Aorta (tissue), 5 donors: ENCODE data around the gene APOL3. TPM values are rescaled to one million over a fixed set of nuclear protein-coding genes. Genes with fewer than 3 reads are reported as not detected.
"Not testable (repeated sequence)": the region's sequence is repeated elsewhere in the genome, so short reads cannot be mapped to it uniquely, and the experiment has no call there.

ENCODE experiments used
- ATAC-seq: fragments of 200-7000 bp; cut with Tn5 transposase; one replicate; pipeline ENCODE4 v1.9.1; 2022; ENCODE audit warnings: moderate library complexity; ENCODE audit not compliant: low FRiP score
- DNase-seq, 2 donors: peaks; one replicate each; pipeline ENCODE4 v3.0.0-alpha.2; 2020
- H3K27ac ChIP-seq, 2 donors: one replicate each; pipeline ENCODE4 v1.5.1; 2013; ENCODE audit warnings: low read length in 2 of 2, mild to moderate bottlenecking in 2 of 2, moderate library complexity in 2 of 2, control low read depth in 1 of 2, inconsistent platforms in 1 of 2, low read depth in 1 of 2
- H3K27me3 ChIP-seq, 2 donors: one replicate each; pipeline ENCODE4 v1.6.1; 2013; ENCODE audit warnings: control low read depth in 1 of 2, low read length in 1 of 2, mild to moderate bottlenecking in 1 of 2, moderate library complexity in 1 of 2; ENCODE audit not compliant: insufficient read depth in 2 of 2, control insufficient read depth in 1 of 2
- H3K36me3 ChIP-seq, 2 donors: one replicate each; pipeline ENCODE4 v1.6.1; 2013; ENCODE audit warnings: control low read depth in 1 of 2, low read length in 1 of 2, mild to moderate bottlenecking in 1 of 2; ENCODE audit not compliant: insufficient read depth in 2 of 2, control insufficient read depth in 1 of 2
- H3K4me1 ChIP-seq, 2 donors: one replicate each; pipeline ENCODE4 v1.6.1; 2013; ENCODE audit warnings: low read length in 2 of 2, control low read depth in 1 of 2, mild to moderate bottlenecking in 1 of 2, moderate library complexity in 1 of 2; ENCODE audit not compliant: insufficient read depth in 2 of 2, control insufficient read depth in 1 of 2
- H3K4me3 ChIP-seq, 2 donors: one replicate each; pipeline ENCODE4 v1.5.1; 2013; ENCODE audit warnings: low read length in 2 of 2, control low read depth in 1 of 2, mild to moderate bottlenecking in 1 of 2
- H3K9me3 ChIP-seq: one replicate; pipeline ENCODE4 v1.6.1; 2013; ENCODE audit warnings: mild to moderate bottlenecking, low read length; ENCODE audit not compliant: control insufficient read depth
- WGBS, 2 donors: extraction: QIAGEN DNeasy Blood & Tissue Kit; methylation state at CpG; one replicate each; pipeline ENCODE4 v1.1.7; 2013; 5-methylcytosine and 5-hydroxymethylcytosine counted together
- intact Hi-C, 2 donors: fragments of 100-400 bp; cut with DNase I; formaldehyde crosslinking; loops; one replicate each; pipeline versions ENCODE4 v1.14.2 to v1.15.0; 2022
- polyA plus RNA-seq, 2 donors: library from polyadenylated mRNA; stranded (reverse); fragments of 200-250 nt; gene quantifications; one replicate each; pipeline ENCODE4 v1.2.3, GENCODE V29; 2013
- total RNA-seq, 2 donors: library from RNA; stranded (reverse); fragmentation: NEBNext Ultra II Directional; extraction: Animal tissue kit (Norgen Biotek cat#: 25700); gene quantifications; one replicate each; pipeline ENCODE4 v1.2.1, GENCODE V29; 2021
- donor health status: healthy with polysubstance abuse.
- donor health status: Bipolar disorder and iron deficiency.
- donor health status: DM: no; HTN: no; CAD: no.
- donor health status: DM: no; HTN: no; CAD: no.
- donor health status: DM: yes; HTN: yes; CAD: no.

Gene APOL3
- total and polyA plus RNA-seq, 4 donors = 40.2 to 113 (median 63.3) TPM

DNA sequence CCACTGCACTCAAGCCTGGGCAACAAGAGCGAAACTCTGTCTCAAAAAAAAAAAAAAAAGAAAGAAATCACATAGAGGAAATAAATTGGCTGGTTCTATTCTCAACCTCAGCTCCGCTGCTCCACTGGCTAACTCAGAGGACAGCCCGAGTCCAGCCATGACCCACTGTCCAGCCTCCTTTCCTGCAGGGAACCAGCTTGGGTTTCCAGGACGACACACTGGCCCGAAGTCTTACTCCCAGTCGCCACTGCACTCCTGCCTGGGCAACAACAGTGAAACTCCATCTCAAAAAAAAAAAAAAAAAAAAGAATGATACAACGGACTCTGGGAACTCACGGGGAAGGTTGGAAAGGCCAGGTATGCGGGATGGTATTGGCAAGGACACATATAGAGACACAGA is 31.5 kb downstream of the APOL3 start:
- Histone ChIP-seq H3K36me3 (no peaks in the 10 kb centered on the region), H3K27me3 (no peaks in the 10 kb centered on the region), H3K4me1 (no peaks in the 10 kb centered on the region), H3K27ac (no peak overlapping the region), H3K9me3 (no peaks in the 10 kb centered on the region), H3K4me3 (no peak overlapping the region)
- WGBS, 2 donors = 95 to 96% methylated on average over 9 of the region's 9 CpGs
- DNase-seq (peak in 1 of 2 donors; percentile 19), ATAC-seq (no peak)
- intact Hi-C loops = loop anchor here (10.0 kb wide), 2 partner anchors 64 to 694 kb away; no protein-coding TSS in a partner anchor

DNA sequence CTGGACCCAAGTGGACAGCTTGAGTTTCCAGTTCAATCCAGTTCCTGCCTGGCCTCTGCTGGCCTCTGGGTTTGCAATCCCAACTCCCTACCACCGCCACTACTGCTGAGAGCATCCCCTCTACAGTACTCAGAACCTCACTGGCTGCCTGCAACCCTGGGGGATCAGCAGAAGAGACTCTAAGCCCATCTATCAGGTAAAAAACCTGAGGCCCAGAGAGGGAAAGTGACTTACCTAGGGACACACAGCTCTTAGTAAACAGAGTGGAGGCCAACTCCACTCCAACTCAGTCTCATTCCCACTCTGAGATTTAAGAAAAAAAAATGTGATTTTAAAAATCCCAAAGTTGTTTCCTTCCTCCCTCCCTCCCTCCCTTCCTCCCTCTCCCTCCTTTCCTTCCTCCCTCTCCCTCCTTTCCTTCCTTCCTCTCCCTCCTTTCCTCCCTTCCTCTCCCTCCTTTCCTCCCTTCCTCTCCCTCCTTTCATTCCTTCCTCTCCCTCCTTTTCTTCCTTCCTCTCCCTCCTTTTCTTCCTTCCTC is 34.5 kb downstream of the APOL3 start:
- H3K4me1 ChIP-seq = no peaks in the 10 kb centered on the region
- intact Hi-C loops = loop anchor here (2.0 to 10.0 kb wide), 3 partner anchors 61 to 691 kb away; no protein-coding TSS in a partner anchor
- H3K4me3 ChIP-seq = no peak overlapping the region
- DNase-seq (peak in 1 of 2 donors; percentile 16), ATAC-seq (no peak)
- H3K36me3 ChIP-seq = no peaks in the 10 kb centered on the region
- no peaks in the 10 kb centered on the region for H3K27me3 ChIP-seq
- H3K9me3 ChIP-seq = no peaks in the 10 kb centered on the region
- no peak overlapping the region for H3K27ac ChIP-seq
- 95% methylated on average over 1 of the region's 1 CpG for WGBS, 2 donors

DNA sequence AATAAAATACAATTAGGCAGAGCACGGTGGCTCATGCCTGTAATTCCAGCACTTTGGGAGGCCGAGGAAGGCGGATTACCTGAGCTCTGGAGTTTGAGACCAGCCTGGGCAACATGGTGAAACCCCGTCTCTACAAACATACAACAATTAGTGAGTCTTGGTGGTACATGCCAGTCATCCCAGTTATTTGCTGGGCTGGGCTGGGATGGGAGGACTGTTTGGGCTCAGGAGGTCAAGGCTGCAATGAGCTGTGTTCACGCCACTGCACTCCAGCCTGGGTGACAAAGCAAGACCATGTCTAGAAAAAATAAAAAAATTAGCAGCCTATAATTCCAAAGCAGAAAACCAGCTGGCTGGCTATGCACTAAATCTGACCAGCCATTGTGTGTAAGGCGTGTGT is 35.1 kb downstream of the APOL3 start:
- WGBS, 2 donors = 87 to 94% methylated on average over 6 of the region's 6 CpGs
- H3K4me1 ChIP-seq = no peaks in the 10 kb centered on the region
- H3K4me3 ChIP-seq = no peak overlapping the region
- DNase-seq (peak in 1 of 2 donors; percentile 28), ATAC-seq (no peak)
- H3K9me3 ChIP-seq = no peaks in the 10 kb centered on the region
- intact Hi-C loops = loop anchor here (2.0 to 10.0 kb wide), 3 partner anchors 61 to 691 kb away; no protein-coding TSS in a partner anchor
- H3K27ac ChIP-seq = no peak overlapping the region
- no peaks in the 10 kb centered on the region for H3K27me3 ChIP-seq
- H3K36me3 ChIP-seq = no peaks in the 10 kb centered on the region

DNA sequence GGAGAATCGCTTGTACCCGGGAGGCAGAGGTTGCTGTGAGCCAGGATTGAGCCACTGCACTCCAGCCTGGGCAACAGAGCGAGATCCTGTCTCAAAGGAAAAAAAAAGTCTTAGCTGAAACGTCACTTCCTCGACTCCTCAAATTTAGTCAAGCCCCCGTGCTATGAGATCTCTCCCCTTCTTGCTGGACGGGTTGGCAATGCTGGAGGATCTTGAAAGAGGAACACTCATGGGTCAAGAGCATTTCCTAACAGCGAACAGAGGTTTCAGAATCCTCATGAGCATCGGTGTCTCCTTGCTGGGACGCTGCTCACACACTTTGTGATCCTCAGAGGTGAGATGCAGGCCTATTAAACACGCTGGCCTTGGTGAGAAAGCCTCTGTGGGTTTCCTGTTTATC is 35.9 kb downstream of the APOL3 start:
- H3K4me3 ChIP-seq = no peak overlapping the region
- H3K36me3 ChIP-seq = no peaks in the 10 kb centered on the region
- no peak overlapping the region for H3K27ac ChIP-seq
- intact Hi-C loops = loop anchor here (1.0 to 10.0 kb wide), 6 partner anchors 58 to 690 kb away; no protein-coding TSS in a partner anchor
- no peak for ATAC-seq
- WGBS, 2 donors = 81 to 86% methylated on average over 11 of the region's 11 CpGs
- peak in 1 of 2 donors; percentile 26 for DNase-seq
- H3K9me3 ChIP-seq = no peaks in the 10 kb centered on the region
- H3K27me3 ChIP-seq = no peaks in the 10 kb centered on the region
- H3K4me1 ChIP-seq = no peaks in the 10 kb centered on the region

DNA sequence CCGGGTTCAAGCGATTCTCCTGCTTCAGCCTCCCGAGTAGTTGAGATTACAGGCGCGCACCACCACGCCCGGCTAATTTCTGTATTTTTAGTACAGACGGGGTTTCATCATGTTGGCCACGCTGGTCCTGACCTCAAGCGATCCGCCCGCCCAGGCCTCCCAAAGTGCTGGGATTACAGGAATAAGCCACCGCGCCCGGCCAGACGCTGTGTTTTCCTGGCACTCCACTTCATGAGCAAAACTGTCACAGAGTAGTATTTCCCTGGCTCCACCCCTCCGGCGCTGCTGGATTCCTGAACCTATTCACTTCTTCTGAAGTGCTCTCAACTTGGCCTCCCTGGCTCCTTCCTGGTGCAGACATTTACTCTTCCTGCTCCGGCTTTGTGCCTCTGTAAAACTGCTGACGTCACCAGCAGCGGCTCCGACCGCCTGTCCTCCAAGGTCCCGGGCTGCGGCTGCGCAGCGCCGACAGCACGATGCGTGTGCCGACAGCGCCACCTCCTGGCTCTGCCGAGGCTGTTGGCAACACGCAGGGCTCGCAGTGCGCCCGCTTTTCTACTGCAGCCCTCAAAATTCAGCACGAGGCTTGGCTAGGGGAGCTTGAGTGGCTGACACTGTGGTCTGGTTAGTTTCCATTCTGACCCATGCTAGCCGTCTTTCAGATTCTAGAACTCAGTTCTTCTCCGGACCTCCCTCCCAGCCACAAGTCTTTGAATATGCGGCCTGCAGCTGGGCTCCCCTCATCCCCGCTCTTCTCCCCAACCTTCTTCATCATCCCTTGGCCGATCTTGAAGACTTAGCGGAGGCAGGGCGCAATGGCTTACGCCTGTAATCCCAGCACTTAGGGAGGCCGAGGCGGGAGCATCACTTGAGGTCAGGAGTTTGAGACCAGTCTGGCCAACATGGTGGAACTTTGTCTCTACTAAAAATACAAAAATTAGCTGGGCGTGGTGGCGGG is 36.6 kb downstream of the APOL3 start:
- intact Hi-C loops = loop anchor here (1.0 to 10.0 kb wide), 6 partner anchors 58 to 689 kb away; no protein-coding TSS in a partner anchor
- Histone ChIP-seq H3K4me3 (no peak overlapping the region), H3K27me3 (no peaks in the 10 kb centered on the region), H3K4me1 (no peaks in the 10 kb centered on the region), H3K27ac (peak overlapping the region in 1 of 2 donors; percentile 73), H3K9me3 (no peaks in the 10 kb centered on the region), H3K36me3 (no peaks in the 10 kb centered on the region)
- WGBS, 2 donors = 22 to 23% methylated on average over 50 of the region's 50 CpGs
- ATAC-seq (peak; percentile 98), DNase-seq (peak; percentile 97 to 98)

DNA sequence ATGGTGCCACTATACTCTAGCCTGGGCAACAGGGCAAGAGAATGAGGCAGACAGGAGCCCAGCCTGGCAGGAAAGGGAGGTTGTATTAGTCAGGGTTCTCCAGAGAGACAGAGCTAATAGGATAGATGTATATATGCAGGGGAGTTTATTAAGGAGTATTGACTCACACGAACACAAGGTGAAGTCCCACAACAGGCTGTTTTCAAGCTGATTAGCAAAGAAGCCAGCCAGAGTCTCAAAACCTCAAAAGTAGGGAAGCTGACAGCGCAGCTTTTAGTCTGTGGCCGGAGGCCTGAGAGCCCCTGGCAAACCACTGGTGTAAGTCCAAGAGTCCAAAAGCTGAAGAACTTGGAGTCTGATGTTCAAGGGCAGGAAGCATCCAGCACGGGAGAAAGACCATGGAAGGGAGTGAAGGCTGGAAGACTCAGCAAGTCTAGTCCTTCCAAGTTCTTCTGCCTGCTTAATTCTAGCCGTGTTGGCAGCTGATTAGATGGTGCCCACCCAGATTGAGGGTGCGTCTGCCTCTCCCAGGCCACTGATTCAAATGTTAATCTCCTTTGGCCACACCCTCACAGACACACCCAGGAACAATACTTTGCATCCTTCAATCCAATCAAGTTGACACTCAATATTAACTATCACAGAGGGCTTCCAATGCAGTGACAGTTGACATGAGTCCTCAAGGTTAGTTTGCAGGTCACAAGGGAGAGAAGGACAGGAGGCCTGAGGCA is 39.8 kb downstream of the APOL3 start:
- not testable (repeated sequence) for H3K4me3 ChIP-seq, H3K36me3 ChIP-seq, ATAC-seq, H3K27ac ChIP-seq, H3K4me1 ChIP-seq, DNase-seq, H3K27me3 ChIP-seq, H3K9me3 ChIP-seq
- intact Hi-C loops = loop anchor here (5.0 to 10.0 kb wide), 4 partner anchors 56 to 686 kb away; no protein-coding TSS in a partner anchor
- WGBS, 2 donors = 69 to 71% methylated on average over 6 of the region's 6 CpGs

DNA sequence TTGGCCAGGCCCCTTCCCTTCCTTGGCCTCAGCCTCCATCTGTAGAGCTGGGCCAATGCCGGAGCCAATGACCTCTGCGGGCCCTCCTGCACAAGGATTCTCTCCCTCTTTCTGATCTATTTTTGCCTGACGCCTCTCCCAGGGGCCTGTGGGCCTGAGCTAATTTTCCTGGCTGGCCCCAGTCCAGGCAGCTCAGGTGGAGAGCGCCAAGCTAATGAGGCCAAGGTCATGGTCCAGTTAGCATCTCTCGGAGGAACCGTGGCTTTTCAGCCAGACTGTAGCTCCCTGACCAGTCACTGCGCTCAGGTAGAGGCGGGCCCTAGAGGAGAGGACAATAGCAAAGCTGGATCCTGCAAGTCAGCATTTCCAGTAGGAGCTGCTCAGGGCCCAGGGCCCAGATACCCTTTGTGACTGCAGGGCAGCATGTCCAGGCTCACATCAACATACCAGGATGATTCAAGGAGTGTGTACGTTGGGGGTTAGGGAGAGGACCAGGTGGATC is 43.5 kb downstream of the APOL3 start:
- WGBS, 2 donors = 81 to 89% methylated on average over 9 of the region's 9 CpGs
- no peaks in the 10 kb centered on the region for H3K4me1 ChIP-seq
- H3K4me3 ChIP-seq = no peak overlapping the region
- no peak overlapping the region for H3K27ac ChIP-seq
- DNase-seq (peak in 1 of 2 donors; percentile 67), ATAC-seq (no peak)
- no peaks in the 10 kb centered on the region for H3K9me3 ChIP-seq
- H3K36me3 ChIP-seq = no peaks in the 10 kb centered on the region
- no peaks in the 10 kb centered on the region for H3K27me3 ChIP-seq
- intact Hi-C loops = no loop called here

DNA sequence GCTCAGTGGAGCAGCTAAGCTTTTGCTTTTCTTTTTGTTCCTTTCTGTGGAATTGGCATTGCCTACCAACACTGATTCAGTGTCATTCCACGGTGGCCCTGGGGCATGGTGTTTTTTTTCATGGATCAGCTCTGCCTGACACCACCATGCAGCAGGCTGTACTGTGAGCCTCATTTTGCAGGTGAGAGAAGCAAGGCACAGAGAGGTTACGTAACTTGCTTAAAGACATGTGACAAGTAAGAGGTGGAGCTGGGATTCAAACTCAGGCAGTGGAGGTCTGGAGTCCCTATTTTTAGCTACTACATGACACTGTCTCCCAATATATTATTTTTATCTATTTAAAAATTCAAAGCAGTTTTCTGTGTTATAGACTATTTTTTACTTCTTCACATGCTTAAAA is 44.4 kb downstream of the APOL3 start:
- intact Hi-C loops = no loop called here
- WGBS, 2 donors = 69 to 70% methylated on average over 2 of the region's 2 CpGs

More for the DNA sequence above, 44.4 kb downstream of the APOL3 start:
- Histone ChIP-seq H3K4me1 (no peaks in the 10 kb centered on the region), H3K9me3 (no peaks in the 10 kb centered on the region), H3K27ac (no peak overlapping the region), H3K36me3 (no peaks in the 10 kb centered on the region), H3K4me3 (no peak overlapping the region), H3K27me3 (no peaks in the 10 kb centered on the region)
- ATAC-seq (no peak), DNase-seq (peak in 1 of 2 donors; percentile 32)
